ENCODE measurements around the gene CEBPG.

- TF ChIP-seq ARNTL (CRISPR knock-in tag; IDR thresholded peaks at IDR 0.05; ENCODE audit: borderline replicate concordance, low read depth) (no peak), POU6F1 (CRISPR knock-in tag; IDR thresholded peaks at IDR 0.05; ENCODE audit: borderline replicate concordance, low read depth) (no peak), CSRNP3 (CRISPR knock-in tag; IDR thresholded peaks at IDR 0.05) (no peak), ZFP3 (CRISPR knock-in tag; IDR thresholded peaks at IDR 0.05) (no peak), ZFP30 (CRISPR knock-in tag; IDR thresholded peaks at IDR 0.05) (no peak)
Observed at GRCh38 chr19:33407140-33407551, 33.6 kb downstream of the CEBPG start.

Measured in SK-N-SH treated with all-trans-retinoic acid at 6 μM for 48 hours (cell line).